ENCODE results near the gene BRD9.
"Not testable (repeated sequence)": the region's sequence is repeated elsewhere in the genome, so short reads cannot be mapped to it uniquely, and the experiment has no call there.

BRD9 gene

GRCh38 chr5:852018-852417, 40.6 kb downstream of the BRD9 start:
- DNase-seq (ENCODE audit: low read depth) = no peak
- TF ChIP-seq CTCF (IDR thresholded peaks at IDR 0.05; ENCODE audit: low read length, missing control alignments) = no peak
- H3K4me3 ChIP-seq (replicated peaks; ENCODE audit: low read depth, low read length) = no peak overlapping the region

- H3K4me3 ChIP-seq (replicated peaks; ENCODE audit: low read depth, low read length) = no peak overlapping the region
- TF ChIP-seq CTCF (IDR thresholded peaks at IDR 0.05; ENCODE audit: low read length, missing control alignments) = no peak
- no peak for DNase-seq (ENCODE audit: low read depth)
Measured at GRCh38 chr5:851553-851952, 41.0 kb downstream of the BRD9 start.

- no peak for DNase-seq (ENCODE audit: low read depth)
- no peak for TF ChIP-seq CTCF (IDR thresholded peaks at IDR 0.05; ENCODE audit: low read length, missing control alignments)
- no peak overlapping the region for H3K4me3 ChIP-seq (replicated peaks; ENCODE audit: low read depth, low read length)
Measured at GRCh38 chr5:851076-851475, 41.5 kb downstream of the BRD9 start.

- no peak for DNase-seq (ENCODE audit: low read depth)
- TF ChIP-seq CTCF (IDR thresholded peaks at IDR 0.05; ENCODE audit: low read length, missing control alignments) = no peak
- H3K4me3 ChIP-seq (replicated peaks; ENCODE audit: low read depth, low read length) = no peak within 1 kb of the TSS
Measured at GRCh38 chr5:850511-851006, 42.0 kb downstream of the BRD9 start, which contains the start of gene ZDHHC11. Gene ZDHHC11, minus strand, starts transcription at chr5:850986. Its CDS starts 384 bp downstream, at chr5:850602.

- no peak for TF ChIP-seq CTCF (IDR thresholded peaks at IDR 0.05; ENCODE audit: low read length, missing control alignments)
- no peak overlapping the region for H3K4me3 ChIP-seq (replicated peaks; ENCODE audit: low read depth, low read length)
- no peak for DNase-seq (ENCODE audit: low read depth)
Measured at GRCh38 chr5:849651-850301, 42.8 kb downstream of the BRD9 start.

- DNase-seq (ENCODE audit: low read depth) = no peak
- no peak overlapping the region for H3K4me3 ChIP-seq (replicated peaks; ENCODE audit: low read depth, low read length)
- no peak for TF ChIP-seq CTCF (IDR thresholded peaks at IDR 0.05; ENCODE audit: low read length, missing control alignments)
Measured at GRCh38 chr5:848671-849111, 43.9 kb downstream of the BRD9 start.

- DNase-seq (ENCODE audit: low read depth); H3K4me3 ChIP-seq (replicated peaks; ENCODE audit: low read depth, low read length): not testable (repeated sequence)
Measured at GRCh38 chr5:847736-848135, 44.9 kb downstream of the BRD9 start.

GRCh38 chr5:847212-847611, 45.4 kb downstream of the BRD9 start:
- not testable (repeated sequence) for DNase-seq (ENCODE audit: low read depth); H3K4me3 ChIP-seq (replicated peaks; ENCODE audit: low read depth, low read length)

GRCh38 chr5:846602-847091, 46.0 kb downstream of the BRD9 start:
- not testable (repeated sequence) for H3K4me3 ChIP-seq (replicated peaks; ENCODE audit: low read depth, low read length); DNase-seq (ENCODE audit: low read depth)

GRCh38 chr5:845676-846601, 46.7 kb downstream of the BRD9 start:
- H3K4me3 ChIP-seq (replicated peaks; ENCODE audit: low read depth, low read length); DNase-seq (ENCODE audit: low read depth): not testable (repeated sequence)

Data from fibroblast of pulmonary artery (primary cell).